Calu3 (cell line): ENCODE results near the gene COL18A1. TPM values are rescaled to one million over a fixed set of nuclear protein-coding genes. Genes with fewer than 3 reads are reported as not detected.

Source experiments
- BruUV-seq: library from RNA; stranded (reverse); fragments of 400-500 nt; replicated peaks from 2 replicates; lab custom pipeline; 2021; lab: Mats Ljungman, UMichigan
- CTCF ChIA-PET: fragments of 300-600 bp; sonication (Branson Sonifier 250); formaldehyde crosslinking; loops from one replicate; lab custom pipeline; 2022; ENCODE audit warnings: antibody characterized with exemption; lab: Charles Lee
- DNase-seq: peaks from one replicate; pipeline ENCODE4 v3.0.0; 2022
- H3K27ac Mint-ChIP-seq: one replicate; pipeline ENCODE4 v1.8.0; 2022; ENCODE audit warnings: mixed read lengths; ENCODE audit not compliant: unreplicated experiment
- H3K27me3 Mint-ChIP-seq: one replicate; pipeline ENCODE4 v1.8.0; 2022; ENCODE audit warnings: mixed read lengths; ENCODE audit not compliant: unreplicated experiment
- H3K36me3 Mint-ChIP-seq: one replicate; pipeline ENCODE4 v1.8.0; 2022; ENCODE audit warnings: mild to moderate bottlenecking, moderate library complexity, mixed read lengths; ENCODE audit not compliant: insufficient read depth, unreplicated experiment
- H3K4me1 Mint-ChIP-seq: one replicate; pipeline ENCODE4 v1.8.0; 2022; ENCODE audit warnings: mild to moderate bottlenecking, low read depth, mixed read lengths; ENCODE audit not compliant: unreplicated experiment
- H3K4me3 Mint-ChIP-seq: one replicate; pipeline ENCODE4 v1.8.0; 2022; ENCODE audit warnings: mild to moderate bottlenecking, low read depth, moderate library complexity, mixed read lengths; ENCODE audit not compliant: unreplicated experiment
- H3K9me3 Mint-ChIP-seq: one replicate; pipeline ENCODE4 v1.8.0; 2022; ENCODE audit warnings: low read depth, mixed read lengths; ENCODE audit not compliant: unreplicated experiment
- intact Hi-C: fragments of 100-400 bp; cut with micrococcal nuclease; formaldehyde crosslinking; loops from one replicate; pipeline ENCODE4 v1.10.0; 2022; ENCODE audit not compliant: unreplicated experiment
- total RNA-seq: library from RNA; stranded (reverse); gene quantifications from 2 replicates; pipeline ENCODE4 v1.2.3, GENCODE V29; 2022
- TF ChIP-seq, protein P1 (sequence below): fragments of 200-600 bp; IDR thresholded peaks from one replicate; pipeline ENCODE4 v1.8.0; 2022; ENCODE audit warnings: antibody characterized with exemption; ENCODE audit not compliant: unreplicated experiment

Gene COL18A1
- total RNA-seq, 1 experiment from 2014 or later: 82.9 TPM

DNA sequence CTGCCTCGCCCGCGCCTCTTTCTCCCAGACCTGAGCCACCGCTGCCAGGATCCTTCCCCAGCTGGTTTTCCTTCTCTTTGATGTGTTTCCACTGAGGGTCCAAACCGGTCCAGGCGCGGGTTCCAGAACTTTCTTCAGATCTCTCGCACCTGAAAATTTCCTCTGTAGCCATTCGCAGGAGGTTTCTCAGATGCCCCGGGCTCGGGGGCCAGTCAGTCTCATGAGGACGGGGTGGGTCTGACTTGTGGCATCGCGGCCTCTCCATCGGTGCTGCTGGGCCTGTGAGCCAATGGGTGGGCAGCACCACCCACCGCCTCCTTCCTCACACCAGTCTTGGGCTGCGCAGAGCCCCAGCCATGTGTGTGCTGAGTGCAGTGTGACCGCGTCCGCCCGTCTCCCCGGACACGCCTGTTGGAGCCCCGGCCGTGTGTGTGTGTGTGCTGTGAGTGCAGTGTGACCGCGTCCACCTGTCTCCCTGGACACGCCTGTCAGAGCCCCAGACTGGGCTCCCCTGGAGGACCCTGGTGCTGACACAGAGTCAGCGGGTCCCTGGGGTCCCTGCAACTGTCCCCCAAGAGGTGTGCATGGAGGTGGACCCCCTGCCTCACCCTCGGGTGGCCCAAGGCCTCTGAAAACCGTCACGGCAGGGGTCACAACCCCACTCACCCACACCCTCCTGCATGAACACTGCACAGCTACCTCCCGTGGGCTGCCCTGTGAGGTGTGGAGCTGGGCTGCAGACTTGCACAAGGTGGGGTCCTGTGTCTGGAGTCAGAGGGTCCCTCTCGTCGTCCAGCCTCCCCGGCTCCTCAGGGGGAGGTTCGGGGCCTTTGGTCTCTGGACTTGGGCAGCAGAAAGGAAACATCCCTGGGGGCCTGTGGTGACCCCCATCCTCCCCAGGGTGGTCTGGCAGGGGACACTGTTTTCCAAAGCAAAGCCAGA lies 20.2 kb downstream of the COL18A1 start:
- H3K36me3 Mint-ChIP-seq: peaks cover 10% of the 10 kb centered on the region
- H3K27me3 Mint-ChIP-seq: no peaks in the 10 kb centered on the region
- no TSS peak for BruUV-seq
- DNase-seq: no peak
- TF ChIP-seq, protein P1, sequence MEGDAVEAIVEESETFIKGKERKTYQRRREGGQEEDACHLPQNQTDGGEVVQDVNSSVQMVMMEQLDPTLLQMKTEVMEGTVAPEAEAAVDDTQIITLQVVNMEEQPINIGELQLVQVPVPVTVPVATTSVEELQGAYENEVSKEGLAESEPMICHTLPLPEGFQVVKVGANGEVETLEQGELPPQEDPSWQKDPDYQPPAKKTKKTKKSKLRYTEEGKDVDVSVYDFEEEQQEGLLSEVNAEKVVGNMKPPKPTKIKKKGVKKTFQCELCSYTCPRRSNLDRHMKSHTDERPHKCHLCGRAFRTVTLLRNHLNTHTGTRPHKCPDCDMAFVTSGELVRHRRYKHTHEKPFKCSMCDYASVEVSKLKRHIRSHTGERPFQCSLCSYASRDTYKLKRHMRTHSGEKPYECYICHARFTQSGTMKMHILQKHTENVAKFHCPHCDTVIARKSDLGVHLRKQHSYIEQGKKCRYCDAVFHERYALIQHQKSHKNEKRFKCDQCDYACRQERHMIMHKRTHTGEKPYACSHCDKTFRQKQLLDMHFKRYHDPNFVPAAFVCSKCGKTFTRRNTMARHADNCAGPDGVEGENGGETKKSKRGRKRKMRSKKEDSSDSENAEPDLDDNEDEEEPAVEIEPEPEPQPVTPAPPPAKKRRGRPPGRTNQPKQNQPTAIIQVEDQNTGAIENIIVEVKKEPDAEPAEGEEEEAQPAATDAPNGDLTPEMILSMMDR: no peak
- H3K4me3 Mint-ChIP-seq: no peak overlapping the region
- H3K27ac Mint-ChIP-seq: no peak overlapping the region
- H3K9me3 Mint-ChIP-seq: no peaks in the 10 kb centered on the region
- CTCF ChIA-PET: no interaction called here
- H3K4me1 Mint-ChIP-seq: peaks cover 22% of the 10 kb centered on the region
- intact Hi-C loops: no loop called here

DNA sequence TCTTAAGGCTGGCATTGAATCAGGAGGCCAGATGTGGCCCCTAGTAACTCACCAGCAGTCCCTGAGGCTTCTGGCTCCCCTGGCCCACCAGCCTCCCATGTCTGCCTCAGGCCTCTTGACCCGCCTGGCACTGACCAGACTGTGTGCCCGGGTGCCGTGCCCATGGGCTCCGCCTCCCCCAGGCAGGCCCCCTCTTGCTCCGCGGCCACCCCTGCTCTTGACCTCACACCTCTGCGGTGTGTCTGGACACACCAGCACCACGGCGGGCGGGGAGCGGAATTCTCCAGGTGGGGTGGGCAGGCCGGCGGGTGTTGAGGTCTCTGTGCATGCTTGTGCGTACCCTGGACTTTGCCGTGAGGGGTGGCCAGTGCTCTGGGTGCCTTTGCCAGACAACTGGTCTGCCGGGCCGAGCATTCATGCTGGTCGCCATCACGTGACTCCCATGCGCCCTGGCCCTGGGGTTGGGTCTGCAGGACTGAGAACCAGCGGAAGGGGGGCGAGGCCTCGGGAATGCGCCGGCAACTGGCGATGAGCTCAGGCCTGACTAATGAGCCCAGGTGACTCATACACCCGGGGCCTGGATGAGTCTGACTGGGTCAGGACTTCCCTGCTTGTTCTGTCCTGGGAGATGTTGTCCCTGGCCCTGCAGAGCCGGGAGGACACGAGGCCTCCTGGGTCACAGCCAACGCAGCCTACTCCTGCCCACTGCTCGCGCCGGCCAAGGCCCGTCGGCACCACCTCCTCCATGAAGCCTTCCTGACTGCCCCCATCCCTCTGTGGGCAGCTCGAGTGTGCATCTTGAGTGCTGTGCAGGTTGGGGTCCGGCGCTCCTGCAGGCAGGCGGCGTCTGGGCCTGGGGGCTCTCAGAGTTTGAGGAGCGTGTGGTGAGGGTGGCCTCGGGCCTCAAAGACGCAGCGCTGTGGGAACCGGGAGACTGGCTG lies 22.6 kb downstream of the COL18A1 start:
- DNase-seq: peak; percentile 78
- CTCF ChIA-PET: interaction anchor here (0.5 to 1.5 kb wide), 3 partner anchors 15 to 140 kb away, joined by 3 to 6 read pairs (median 4); partner anchors contain the start of gene POFUT2
- H3K4me3 Mint-ChIP-seq: peak overlapping the region; percentile 34
- no peak overlapping the region for H3K27ac Mint-ChIP-seq
- TF ChIP-seq, protein P1: no peak
- peaks cover 16% of the 10 kb centered on the region for H3K4me1 Mint-ChIP-seq
- H3K9me3 Mint-ChIP-seq: no peaks in the 10 kb centered on the region
- intact Hi-C loops: no loop called here
- no peaks in the 10 kb centered on the region for H3K27me3 Mint-ChIP-seq
- H3K36me3 Mint-ChIP-seq: peaks cover 9% of the 10 kb centered on the region
- BruUV-seq: no TSS peak

DNA sequence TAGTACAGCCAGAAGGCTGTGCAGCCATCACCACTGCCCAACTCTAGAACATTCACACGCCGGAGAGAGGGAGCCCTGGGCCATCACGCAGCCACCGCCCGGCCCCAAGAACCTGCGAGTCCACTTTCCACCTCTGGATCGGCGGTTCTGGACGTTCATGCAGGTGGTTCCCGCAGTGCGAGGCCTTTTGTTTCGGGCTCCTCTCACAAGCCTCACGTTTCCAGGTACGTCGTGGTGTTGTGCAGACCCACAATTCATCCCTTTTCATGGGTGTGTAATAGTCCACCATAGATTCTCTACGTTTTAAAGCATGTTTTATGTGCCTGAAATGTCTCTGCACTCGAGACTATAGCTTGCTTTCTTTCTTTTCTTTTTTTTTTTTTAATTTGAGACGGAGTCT lies 23.6 kb downstream of the COL18A1 start:
- intact Hi-C loops: no loop called here
- H3K27me3 Mint-ChIP-seq: no peaks in the 10 kb centered on the region
- DNase-seq: no peak
- TF ChIP-seq, protein P1: no peak
- peaks cover 16% of the 10 kb centered on the region for H3K4me1 Mint-ChIP-seq
- H3K9me3 Mint-ChIP-seq: no peaks in the 10 kb centered on the region
- no peak overlapping the region for H3K27ac Mint-ChIP-seq
- no TSS peak for BruUV-seq
- CTCF ChIA-PET: no interaction called here
- no peak overlapping the region for H3K4me3 Mint-ChIP-seq
- peaks cover 9% of the 10 kb centered on the region for H3K36me3 Mint-ChIP-seq
